A549 (cell line): ENCODE data around the gene POLD2. TPM values are rescaled to one million over a fixed set of nuclear protein-coding genes. Genes with fewer than 3 reads are reported as not detected.

Source experiments
- ATAC-seq, 2 experiments: fragments of 200-7000 bp in 1 of 2; fragments of >200 bp in 1 of 2; cut with Nextera tagmentation in 1 of 2; cut with Tn5 transposase in 1 of 2; 3 replicates each; pipeline versions ENCODE4 v1.8.0 to v1.9.1; 2018 to 2020; ENCODE audit warnings: mild to moderate bottlenecking in 1 of 2, moderate library complexity in 1 of 2
- CTCF ChIA-PET: fragments of 300-600 bp; sonication (Branson Sonifier 250); formaldehyde crosslinking; extraction: SDS; loops from one replicate; lab custom pipeline; 2021; ENCODE audit warnings: antibody characterized with exemption, inconsistent platforms; lab: Yijun Ruan, JAX
- POLR2A ChIA-PET: fragments of 350-600 bp; formaldehyde crosslinking; extraction: SDS; loops from one replicate; lab custom pipeline; 2021; ENCODE audit warnings: antibody characterized with exemption, inconsistent platforms; lab: Yijun Ruan, JAX
- DNase-seq, 2 experiments: peaks; one replicate each; pipeline versions ENCODE4 v3.0.0 to v3.0.0-alpha.2; 2011 to 2016; ENCODE audit warnings: low read depth in 1 of 2, low spot score in 1 of 2
- FAIRE-seq: peaks from 2 replicates; lab custom pipeline; 2011; peaks lifted over from hg19 to GRCh38; lab: Jason Lieb, UNC
- H3K27ac ChIP-seq, 2 experiments: fragments of >200 bp; sonication (Bioruptor Twin); formaldehyde crosslinking; 3 replicates each; pipeline ENCODE4 v1.5.1; 2016 to 2017
- H3K4me1 ChIP-seq: fragments of >200 bp; sonication (Bioruptor Twin); formaldehyde crosslinking; 3 replicates; pipeline ENCODE4 v1.6.1; 2016
- H3K4me2 ChIP-seq: fragments of >200 bp; sonication (Bioruptor Twin); formaldehyde crosslinking; 3 replicates; pipeline ENCODE4 v1.6.1; 2016
- H3K4me3 ChIP-seq: fragments of >200 bp; sonication (Bioruptor Twin); formaldehyde crosslinking; 3 replicates; pipeline ENCODE4 v1.5.1; 2016
- H3K9me3 ChIP-seq: fragments of >200 bp; sonication (Bioruptor Twin); formaldehyde crosslinking; 3 replicates; pipeline ENCODE4 v1.6.1; 2016
- ATOH8 ChIP-seq: fragments of 250-450 bp; sonication (Bioruptor Pico); IDR thresholded peaks from 2 replicates; pipeline ENCODE4 v1.5.0; 2020; ENCODE audit warnings: low read depth, mild to moderate bottlenecking, moderate library complexity
- BCL3 ChIP-seq: fragments of >200 bp; sonication (Bioruptor Twin); formaldehyde crosslinking; IDR thresholded peaks from 3 replicates; pipeline ENCODE4 v1.6.1; 2016
- CHD2 ChIP-seq: fragments of 150-350 bp; IDR thresholded peaks from 2 replicates; pipeline ENCODE4 v1.6.1; 2014; ENCODE audit warnings: low read length; ENCODE audit not compliant: partially characterized antibody
- E2F6 ChIP-seq: IDR thresholded peaks from 2 replicates; pipeline ENCODE4 v1.6.1; 2012; ENCODE audit warnings: low read depth, borderline replicate concordance
- ELK1 ChIP-seq: fragments of 150-350 bp; IDR thresholded peaks from 2 replicates; pipeline ENCODE4 v1.6.1; 2014; ENCODE audit warnings: low read depth, mild to moderate bottlenecking, low read length
- FOXS1 ChIP-seq: fragments of 250-450 bp; sonication (Bioruptor Pico); IDR thresholded peaks from 2 replicates; pipeline ENCODE4 v1.5.0; 2020; ENCODE audit warnings: mild to moderate bottlenecking, moderate library complexity
- GATA3 ChIP-seq: IDR thresholded peaks from 2 replicates; pipeline ENCODE4 v1.6.1; 2012; ENCODE audit warnings: borderline replicate concordance
- HDAC2 ChIP-seq: fragments of 200-600 bp; sonication (generic); IDR thresholded peaks from 2 replicates; pipeline ENCODE4 v1.6.1; 2016
- HMGXB4 ChIP-seq: fragments of 250-450 bp; sonication (Bioruptor Pico); IDR thresholded peaks from 2 replicates; pipeline ENCODE4 v1.5.0; 2021; ENCODE audit warnings: mild to moderate bottlenecking, moderate library complexity, borderline replicate concordance
- HOXB13 ChIP-seq: fragments of 250-450 bp; sonication (Bioruptor Pico); IDR thresholded peaks from 2 replicates; pipeline ENCODE4 v1.5.0; 2020; ENCODE audit warnings: low read depth, mild to moderate bottlenecking, moderate library complexity
- KDM1A ChIP-seq: fragments of 200-600 bp; sonication (generic); IDR thresholded peaks from 2 replicates; pipeline ENCODE4 v1.6.1; 2016; ENCODE audit warnings: low read depth, mild to moderate bottlenecking
- KDM5A ChIP-seq: fragments of 200-600 bp; sonication (generic); IDR thresholded peaks from 2 replicates; pipeline ENCODE4 v1.6.1; 2016; ENCODE audit warnings: antibody characterized with exemption, mild to moderate bottlenecking
- MAZ ChIP-seq: fragments of 150-350 bp; IDR thresholded peaks from 2 replicates; pipeline ENCODE4 v1.6.1; 2014; ENCODE audit warnings: antibody characterized with exemption, low read depth, low read length, borderline replicate concordance
- NPAS2 ChIP-seq: fragments of 250-450 bp; sonication (Bioruptor Pico); IDR thresholded peaks from 2 replicates; pipeline ENCODE4 v1.8.0; 2022; ENCODE audit warnings: mild to moderate bottlenecking, moderate library complexity, borderline replicate concordance
- PBX3 ChIP-seq: IDR thresholded peaks from 2 replicates; pipeline ENCODE4 v1.6.1; 2012
- RCOR1 ChIP-seq: fragments of 150-350 bp; IDR thresholded peaks from 2 replicates; pipeline ENCODE4 v1.6.1; 2014; ENCODE audit warnings: antibody characterized with exemption, low read length, low read depth
- SMC3 ChIP-seq: fragments of >200 bp; sonication (Bioruptor Twin); formaldehyde crosslinking; IDR thresholded peaks from 3 replicates; pipeline ENCODE4 v1.6.1; 2018; ENCODE audit warnings: inconsistent platforms
- USF2 ChIP-seq: fragments of 450-650 bp; IDR thresholded peaks from 2 replicates; pipeline ENCODE4 v1.6.1; 2014; ENCODE audit warnings: antibody characterized with exemption
- ZC3H11A ChIP-seq: fragments of 450-650 bp; IDR thresholded peaks from 2 replicates; pipeline ENCODE4 v1.6.1; 2014; ENCODE audit warnings: antibody characterized with exemption, mild to moderate bottlenecking
- ZSCAN20 ChIP-seq: fragments of 250-450 bp; sonication (Bioruptor Pico); IDR thresholded peaks from 2 replicates; pipeline ENCODE4 v1.8.0; 2022; ENCODE audit warnings: mild to moderate bottlenecking, moderate library complexity
- whole genome bisulfite sequencing: methylation state at CpG from one replicate; pipeline ENCODE4 v1.1.6; 2017; ENCODE audit errors: missing lambda C conversion rate; 5-methylcytosine and 5-hydroxymethylcytosine counted together
- polyA plus RNA-seq, 4 experiments: library from polyadenylated mRNA; depleted of rRNA in 3 of 4; stranded (reverse); fragments of >200 nt; fragmentation: RNase III in 1 of 4; extraction: RNeasy Plus Mini Kit Qiagen cat#74134 plus additional on column Dnase treatment in 1 of 4; gene quantifications; 2 replicates in 3 of 4; 3 replicates in 1 of 4; pipeline ENCODE4 v1.2.3, GENCODE V29; 2011 to 2017

POLD2 gene
- polyA plus RNA-seq, 2 of the 4 experiments (the other 2 are of a cell fraction) = 126 to 138 TPM

- ChIA-PET CTCF (interaction anchor here (0.8 to 1.3 kb wide), 2 partner anchors 20 to 81 kb away, joined by 3 read pairs; no protein-coding TSS in a partner anchor), POLR2A (interaction anchor here (0.5 kb wide), 1 partner anchor 9 kb away, joined by 3 read pairs; no protein-coding TSS in a partner anchor)
- Histone ChIP-seq H3K4me1 (peaks cover 4% of the 10 kb centered on the region; the same call in 1 of the 3 replicates), H3K4me3 (no peak overlapping the region), H3K9me3 (no peaks in the 10 kb centered on the region), H3K27ac (no peak overlapping the region), H3K4me2 (no peak overlapping the region)
- TF ChIP-seq MAZ (no peak), ATOH8 (CRISPR knock-in tag) (no peak), ZSCAN20 (CRISPR knock-in tag) (no peak), E2F6 (no peak), HDAC2 (no peak), CHD2 (no peak), KDM5A (no peak), HMGXB4 (no peak), FOXS1 (CRISPR knock-in tag) (no peak), KDM1A (no peak), PBX3 (no peak), ELK1 (no peak), SMC3 (no peak), NPAS2 (CRISPR knock-in tag) (no peak), ZC3H11A (no peak), RCOR1 (no peak), BCL3 (no peak), GATA3 (no peak), USF2 (no peak), HOXB13 (CRISPR knock-in tag) (no peak)
- DNase-seq = no peak
- FAIRE-seq = no peak
- ATAC-seq = peak; percentile 2 to 3; a peak in 3 of 6 replicates
- WGBS = 63% methylated on average over 17 of the region's 27 CpGs
Observed at GRCh38 chr7:44110719-44111635, 12.4 kb downstream of the POLD2 start.
